GM18502 (cell line): Measurements from ENCODE around the gene ZNF679.
"Not testable (repeated sequence)": the region's sequence is repeated elsewhere in the genome, so short reads cannot be mapped to it uniquely, and the experiment has no call there.

Experiments
- ATAC-seq: cut with Tn5 transposase; IDR thresholded peaks from one replicate; pipeline ENCODE4 v1.9.1; 2021; ENCODE audit warnings: mild to moderate bottlenecking; ENCODE audit not compliant: unreplicated experiment, poor library complexity

The ZNF679 gene

GRCh38 chr7:64307254-64308015, 79.2 kb downstream of the ZNF679 start:
- ATAC-seq, result peak; percentile 99

- ATAC-seq, result no peak
Observed at GRCh38 chr7:64308016-64308270, 79.7 kb downstream of the ZNF679 start.

DNA sequence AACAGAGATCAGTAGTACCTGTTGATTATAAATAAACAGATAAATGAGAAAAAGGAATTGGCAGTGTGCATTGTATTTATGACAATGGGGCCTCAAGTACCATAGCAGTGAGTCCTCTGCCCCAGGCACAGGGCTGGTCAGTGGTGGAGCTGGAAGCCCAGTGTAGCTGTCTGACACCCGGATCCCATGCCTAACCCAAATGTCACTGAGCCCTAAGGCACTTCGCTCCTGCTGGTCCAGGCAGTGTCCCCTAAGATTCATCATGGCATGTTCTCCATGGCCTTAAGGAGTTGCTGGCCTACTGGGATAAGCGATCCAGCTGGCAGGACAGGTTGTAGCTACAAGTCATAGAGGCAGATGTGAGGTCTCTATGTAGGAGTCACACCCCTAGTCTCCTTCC, 82.2 kb downstream of the ZNF679 start:
- ATAC-seq, result no peak

DNA sequence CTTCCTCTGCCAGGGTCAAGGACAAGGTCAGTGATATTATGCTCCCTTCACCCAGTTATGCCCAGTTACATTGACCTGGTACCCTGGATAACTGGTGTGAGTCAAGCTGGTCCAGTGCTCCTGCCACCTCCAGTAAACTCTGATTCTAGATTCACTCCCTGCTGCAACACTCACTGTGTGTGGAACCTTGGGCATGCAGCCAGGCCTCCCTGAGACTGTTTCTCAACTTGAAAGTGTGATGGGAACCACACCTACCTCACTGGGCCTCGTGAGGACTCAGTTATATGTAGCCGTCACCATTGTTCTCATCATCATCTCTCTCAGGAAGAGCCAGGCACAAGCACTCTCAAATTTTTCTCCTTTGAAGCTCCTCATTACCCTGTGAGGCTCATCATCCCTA, 84.6 kb downstream of the ZNF679 start:
- no peak for ATAC-seq

DNA sequence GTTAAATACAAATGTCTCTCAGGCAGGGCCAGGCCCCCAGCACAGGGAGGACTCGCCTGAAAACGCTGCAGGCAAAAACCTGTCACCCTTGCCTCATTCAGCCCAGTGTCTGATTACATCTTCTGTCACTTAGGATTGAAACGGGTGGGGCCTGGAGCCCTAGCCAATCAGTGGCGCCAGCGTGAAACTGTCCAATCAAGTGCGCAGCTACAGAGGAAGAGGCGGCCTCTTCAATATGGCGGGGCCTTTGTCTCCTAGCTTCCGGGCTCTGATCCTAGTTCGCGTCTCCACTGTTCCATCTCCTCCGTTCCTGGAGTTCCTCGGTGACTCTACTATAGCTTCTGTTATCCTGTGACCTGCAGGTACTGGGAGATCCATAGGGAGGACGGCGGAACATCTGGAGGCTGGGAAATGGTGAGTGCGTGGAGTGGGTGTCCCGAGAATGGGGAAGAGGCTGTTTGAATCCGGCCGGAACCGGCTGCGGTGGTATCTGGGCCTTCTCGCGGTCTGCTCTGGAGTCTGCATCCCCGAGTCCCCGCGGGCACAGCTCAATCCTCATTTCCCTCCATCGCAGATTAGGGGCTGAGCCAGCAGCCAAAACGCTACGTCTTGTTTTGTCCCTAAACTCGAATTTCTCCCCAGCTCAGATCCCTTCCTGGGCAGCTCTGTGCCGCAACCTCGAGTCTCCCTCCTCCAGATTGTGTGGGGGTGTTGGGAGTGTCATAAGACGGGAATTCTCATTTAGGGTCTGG, 85.6 kb downstream of the ZNF679 start, which contains the start of gene ZNF736:
ZNF736 (plus strand) TSS at position 222 of the 752 bp plus-strand sequence; CDS start at position 412, 190 bp downstream.
- peak; percentile 100 for ATAC-seq

DNA sequence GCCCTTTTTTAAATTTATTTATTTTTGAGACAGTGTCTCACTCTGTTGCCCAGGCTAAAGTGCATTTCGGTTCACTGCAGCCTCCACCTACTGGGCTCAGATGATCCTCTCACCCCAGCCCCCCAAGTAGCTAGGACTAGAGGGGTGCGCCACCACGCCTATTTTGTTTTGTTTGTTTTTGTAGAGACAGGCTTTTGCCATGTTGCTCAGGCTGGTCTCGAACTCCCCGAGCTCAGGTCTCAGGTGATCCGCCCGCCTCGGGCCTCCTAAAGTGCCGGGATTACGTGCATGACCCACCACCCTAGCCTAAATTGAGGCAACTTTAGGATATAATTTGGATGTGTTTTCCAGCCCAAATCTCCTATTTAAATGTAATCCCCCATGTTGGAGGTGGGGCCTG, 86.3 kb downstream of the ZNF679 start:
- no peak for ATAC-seq

GRCh38 chr7:64316031-64316742, 87.9 kb downstream of the ZNF679 start:
- not testable (repeated sequence) for ATAC-seq
